DOHH2 (cell line): ENCODE results near the gene SHISA6.

Experiments used
- EZH2phosphoT487 ChIP-seq: fragments of 200-600 bp; sonication (generic); IDR thresholded peaks from 2 replicates; pipeline ENCODE4 v1.6.1; 2017; ENCODE audit warnings: borderline replicate concordance, mild to moderate bottlenecking, antibody characterized with exemption, low read length, moderate library complexity, mixed read lengths
- TF ChIP-seq, protein P1 (sequence below): fragments of 200-600 bp; sonication (generic); IDR thresholded peaks from one replicate; pipeline ENCODE4 v1.5.1; 2014; ENCODE audit warnings: antibody characterized with exemption, mild to moderate bottlenecking, low read depth, low read length; ENCODE audit not compliant: poor library complexity, severe bottlenecking

DNA sequence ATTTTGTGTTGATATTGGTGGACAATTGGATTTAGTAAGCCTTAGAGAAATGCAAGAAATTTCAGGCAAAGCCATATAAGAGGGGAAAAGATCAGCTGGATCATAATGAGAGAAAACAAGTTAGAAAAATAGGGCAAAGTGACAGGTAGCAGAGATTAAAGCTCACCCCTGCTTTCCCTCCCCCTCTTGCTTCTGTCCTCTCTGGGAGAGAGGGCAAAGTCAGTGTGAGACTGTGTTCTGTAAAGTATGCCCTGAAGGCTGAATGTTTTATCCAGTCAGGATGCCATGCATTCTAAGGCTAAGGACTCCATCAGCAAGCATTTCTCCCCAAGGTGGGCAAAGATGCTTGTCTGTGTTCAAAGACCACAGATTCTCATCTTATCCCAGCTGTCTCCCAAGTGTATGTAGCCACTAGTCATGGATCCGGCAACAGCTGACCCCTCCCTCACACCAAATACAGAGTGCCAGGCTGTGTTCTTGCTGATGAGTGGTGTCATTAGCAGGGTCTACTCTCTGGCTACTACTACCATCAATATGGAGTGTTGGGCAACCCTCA lies 221.1 kb downstream of the SHISA6 start:
- TF ChIP-seq, protein P1, sequence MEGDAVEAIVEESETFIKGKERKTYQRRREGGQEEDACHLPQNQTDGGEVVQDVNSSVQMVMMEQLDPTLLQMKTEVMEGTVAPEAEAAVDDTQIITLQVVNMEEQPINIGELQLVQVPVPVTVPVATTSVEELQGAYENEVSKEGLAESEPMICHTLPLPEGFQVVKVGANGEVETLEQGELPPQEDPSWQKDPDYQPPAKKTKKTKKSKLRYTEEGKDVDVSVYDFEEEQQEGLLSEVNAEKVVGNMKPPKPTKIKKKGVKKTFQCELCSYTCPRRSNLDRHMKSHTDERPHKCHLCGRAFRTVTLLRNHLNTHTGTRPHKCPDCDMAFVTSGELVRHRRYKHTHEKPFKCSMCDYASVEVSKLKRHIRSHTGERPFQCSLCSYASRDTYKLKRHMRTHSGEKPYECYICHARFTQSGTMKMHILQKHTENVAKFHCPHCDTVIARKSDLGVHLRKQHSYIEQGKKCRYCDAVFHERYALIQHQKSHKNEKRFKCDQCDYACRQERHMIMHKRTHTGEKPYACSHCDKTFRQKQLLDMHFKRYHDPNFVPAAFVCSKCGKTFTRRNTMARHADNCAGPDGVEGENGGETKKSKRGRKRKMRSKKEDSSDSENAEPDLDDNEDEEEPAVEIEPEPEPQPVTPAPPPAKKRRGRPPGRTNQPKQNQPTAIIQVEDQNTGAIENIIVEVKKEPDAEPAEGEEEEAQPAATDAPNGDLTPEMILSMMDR, result no peak
- no peak for TF ChIP-seq EZH2phosphoT487
